ENCODE data around the gene EXOSC6. TPM values are rescaled to one million over a fixed set of nuclear protein-coding genes. Genes with fewer than 3 reads are reported as not detected.

The EXOSC6 gene
- total RNA-seq (2021; ENCODE audit: unreplicated experiment) = 19.3 TPM
- polyA plus RNA-seq (2012; ENCODE audit: insufficient read length) = 6.7 TPM
- percentile 92 among the genes with signal in this experiment for Bru-seq, nascent RNA
- BruChase-seq, experiment 1, labeled RNA remaining after a 2-hour chase = percentile 98 among the genes with signal in this experiment
- percentile 98 among the genes with signal in this experiment for BruChase-seq, experiment 2, labeled RNA remaining after a 6-hour chase
- long read RNA-seq, full-length matches to known transcripts = 86 of 86 reads
- long read RNA-seq, partial matches to known transcripts = 0 of 86 reads
- long read RNA-seq, other reads (novel, unspliced or antisense) = 0 of 86 reads

DNA sequence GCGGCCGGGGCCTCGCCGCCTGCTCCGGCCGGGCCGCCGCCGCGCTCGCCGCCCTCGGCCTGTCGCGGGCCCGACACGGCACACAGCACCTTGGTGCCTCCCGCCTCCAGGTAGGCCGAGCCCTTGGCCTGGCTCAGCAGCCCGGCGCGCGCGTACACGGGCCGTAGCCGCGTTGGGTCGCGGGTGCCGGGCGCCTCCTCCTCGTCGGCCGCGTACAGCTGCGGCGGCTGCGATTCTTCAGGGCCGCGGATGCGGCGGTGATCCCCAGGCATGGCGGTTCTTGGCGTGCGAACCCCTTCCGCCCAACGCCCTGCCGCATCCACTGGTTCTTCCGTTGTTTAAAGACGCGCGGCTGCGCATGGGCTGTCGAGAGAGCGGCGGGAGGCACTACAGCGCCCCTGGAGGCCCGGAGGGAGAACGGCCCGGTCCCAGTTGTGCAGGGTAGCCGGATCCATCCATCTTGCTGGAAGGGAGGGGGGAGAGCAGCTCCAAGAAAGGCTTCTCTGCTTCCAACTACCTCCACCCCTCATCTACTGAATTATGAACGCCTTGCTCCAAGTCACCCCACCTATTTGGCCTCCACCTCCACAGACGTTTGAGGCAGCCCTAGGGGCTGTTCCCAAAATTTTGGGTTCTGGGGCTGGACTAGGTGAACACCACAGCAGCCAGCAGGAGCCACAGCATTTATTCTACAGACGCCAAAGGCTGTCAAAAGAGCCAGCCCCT is at the start of gene EXOSC6:
EXOSC6 (minus strand) TSS at position 312 of the 726 bp plus-strand sequence; CDS start at position 272, 40 bp downstream.
- BruUV-seq (replicated peaks) = no TSS peak

GRCh38 chr16:70301121-70301520 is 49.4 kb upstream of the EXOSC6 start:
- Histone ChIP-seq H3K4me1 (ENCODE audit: control insufficient read depth, insufficient read depth, low read length) (peaks cover 6% of the 10 kb centered on the region; the same call in 1 of the 2 replicates), H3K36me3 (ENCODE audit: control insufficient read depth, insufficient read depth, low read length) (no peaks in the 10 kb centered on the region; the same call in none of the 2 replicates), H3K27me3 (ENCODE audit: control insufficient read depth, insufficient read depth, low read length) (no peaks in the 10 kb centered on the region), H3K9me3 (ENCODE audit: control insufficient read depth, insufficient read depth, low read depth, low read length) (0 out of 2 replicates have a peak, but pooled peaks cover 5% of the 10 kb centered on the region), H3K4me3 (ENCODE audit: low read depth in 2 of 2, low read length in 2 of 2) (no peak overlapping the region), H3K27ac (ENCODE audit: low read length) (no peak overlapping the region)
- in situ Hi-C loops (cut with HindIII; ENCODE audit: low pct_unique_long_range_greater_than_20kb, low sequenced_read_pairs) = no loop called here
- DNase-seq (ENCODE audit: low read depth, low spot score) = no peak
- TF ChIP-seq SIN3A (IDR thresholded peaks at IDR 0.05; ENCODE audit: borderline replicate concordance, insufficient read depth, low read depth, low read length) (no peak), CTCF (IDR thresholded peaks at IDR 0.05) (no peak)
- TF ChIP-seq, protein P1, sequence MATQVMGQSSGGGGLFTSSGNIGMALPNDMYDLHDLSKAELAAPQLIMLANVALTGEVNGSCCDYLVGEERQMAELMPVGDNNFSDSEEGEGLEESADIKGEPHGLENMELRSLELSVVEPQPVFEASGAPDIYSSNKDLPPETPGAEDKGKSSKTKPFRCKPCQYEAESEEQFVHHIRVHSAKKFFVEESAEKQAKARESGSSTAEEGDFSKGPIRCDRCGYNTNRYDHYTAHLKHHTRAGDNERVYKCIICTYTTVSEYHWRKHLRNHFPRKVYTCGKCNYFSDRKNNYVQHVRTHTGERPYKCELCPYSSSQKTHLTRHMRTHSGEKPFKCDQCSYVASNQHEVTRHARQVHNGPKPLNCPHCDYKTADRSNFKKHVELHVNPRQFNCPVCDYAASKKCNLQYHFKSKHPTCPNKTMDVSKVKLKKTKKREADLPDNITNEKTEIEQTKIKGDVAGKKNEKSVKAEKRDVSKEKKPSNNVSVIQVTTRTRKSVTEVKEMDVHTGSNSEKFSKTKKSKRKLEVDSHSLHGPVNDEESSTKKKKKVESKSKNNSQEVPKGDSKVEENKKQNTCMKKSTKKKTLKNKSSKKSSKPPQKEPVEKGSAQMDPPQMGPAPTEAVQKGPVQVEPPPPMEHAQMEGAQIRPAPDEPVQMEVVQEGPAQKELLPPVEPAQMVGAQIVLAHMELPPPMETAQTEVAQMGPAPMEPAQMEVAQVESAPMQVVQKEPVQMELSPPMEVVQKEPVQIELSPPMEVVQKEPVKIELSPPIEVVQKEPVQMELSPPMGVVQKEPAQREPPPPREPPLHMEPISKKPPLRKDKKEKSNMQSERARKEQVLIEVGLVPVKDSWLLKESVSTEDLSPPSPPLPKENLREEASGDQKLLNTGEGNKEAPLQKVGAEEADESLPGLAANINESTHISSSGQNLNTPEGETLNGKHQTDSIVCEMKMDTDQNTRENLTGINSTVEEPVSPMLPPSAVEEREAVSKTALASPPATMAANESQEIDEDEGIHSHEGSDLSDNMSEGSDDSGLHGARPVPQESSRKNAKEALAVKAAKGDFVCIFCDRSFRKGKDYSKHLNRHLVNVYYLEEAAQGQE (IDR thresholded peaks at IDR 0.05; ENCODE audit: insufficient read depth in 1 of 2, low read depth in 2 of 2, low read length in 1 of 2) = no peak
- CTCF ChIA-PET = no interaction called here
- TSS peak; percentile 70 for BruUV-seq (replicated peaks)
- no peak for ATAC-seq
- POLR2A ChIA-PET = no interaction called here
- intact Hi-C loops (cut with micrococcal nuclease; ENCODE audit: unreplicated experiment) = no loop called here

More for the DNA sequence above, at the start of gene EXOSC6:
- Histone ChIP-seq H3K36me3 (ENCODE audit: control insufficient read depth, insufficient read depth, low read length) (peaks cover 3% of the 10 kb centered on the region), H3K9me3 (ENCODE audit: control insufficient read depth, insufficient read depth, low read depth, low read length) (no peaks in the 10 kb centered on the region), H3K4me1 (ENCODE audit: control insufficient read depth, insufficient read depth, low read length) (no peaks in the 10 kb centered on the region), H3K27ac (ENCODE audit: low read length) (peak within 1 kb of the TSS; percentile 79), H3K4me3 (ENCODE audit: low read depth in 2 of 2, low read length in 2 of 2) (peak within 1 kb of the TSS; percentile 50 to 60), H3K27me3 (ENCODE audit: control insufficient read depth, insufficient read depth, low read length) (no peaks in the 10 kb centered on the region)
- ATAC-seq (peak; percentile 94), DNase-seq (ENCODE audit: low read depth, low spot score) (peak; percentile 73)
- in situ Hi-C loops (cut with HindIII; ENCODE audit: low pct_unique_long_range_greater_than_20kb, low sequenced_read_pairs) = no loop called here
- TF ChIP-seq SIN3A (IDR thresholded peaks at IDR 0.05; ENCODE audit: borderline replicate concordance, insufficient read depth, low read depth, low read length) (0 out of 2 replicates have a peak, but pooled peaks have one; percentile 31), CTCF (IDR thresholded peaks at IDR 0.05) (peak; percentile 87), POLR2AphosphoS5 (IDR thresholded peaks at IDR 0.05; ENCODE audit: low read depth, low read length) (peak; percentile 94), TCF7L2 (IDR thresholded peaks at IDR 0.05; ENCODE audit: low read depth, low read length) (peak; percentile 36; the same call in 1 of the 2 replicates)
- TF ChIP-seq, protein P1 (IDR thresholded peaks at IDR 0.05; ENCODE audit: insufficient read depth in 1 of 2, low read depth in 2 of 2, low read length in 1 of 2) = no peak
- intact Hi-C loops (cut with micrococcal nuclease; ENCODE audit: unreplicated experiment) = no loop called here
- CTCF ChIA-PET = no interaction called here
- POLR2A ChIA-PET = interaction anchor here (0.6 kb wide), 1 partner anchor 36 kb away, joined by 7 read pairs; no protein-coding TSS in a partner anchor
